OCI-LY3 (cell line): ENCODE data around the gene HOXC13.
A peak's percentile ranks its signal among the peaks of the same experiment; 100 is the strongest.

ENCODE experiments used
- H2AFZ ChIP-seq: fragments of 200-600, 300-600 bp; shearing (Covaris generic); 2 replicates; pipeline ENCODE4 v1.6.0; 2014; ENCODE audit warnings: antibody characterized with exemption, low read depth, low read length
- H3K27ac ChIP-seq: fragments of 200-600, 300-600 bp; sonication (generic); 2 replicates; pipeline ENCODE4 v1.5.1; 2014; ENCODE audit warnings: mild to moderate bottlenecking, low read length, moderate library complexity, mixed read lengths
- H3K27me3 ChIP-seq: fragments of 200-600, 300-600 bp; sonication (generic); 2 replicates; pipeline ENCODE4 v1.6.1; 2014; ENCODE audit warnings: low read depth, low read length, mixed read lengths
- H3K36me3 ChIP-seq: fragments of 200-600, 300-600 bp; sonication (generic); replicated peaks from 2 replicates; pipeline ENCODE3; 2014; ENCODE audit warnings: low read depth, low read length, mixed read lengths
- H3K4me1 ChIP-seq: fragments of 300-600, 200-600 bp; sonication (generic); 2 replicates; pipeline ENCODE4 v1.6.1; 2014; ENCODE audit warnings: low read length, mixed read lengths
- H3K4me2 ChIP-seq: fragments of 200-600, 300-600 bp; sonication (generic); 2 replicates; pipeline ENCODE4 v1.6.1; 2014; ENCODE audit warnings: low read length, mixed read lengths
- H3K4me3 ChIP-seq: fragments of 300-600, 200-600 bp; sonication (generic); 2 replicates; pipeline ENCODE4 v1.5.1; 2014; ENCODE audit warnings: antibody characterized with exemption, mild to moderate bottlenecking, low read length, moderate library complexity
- H3K79me2 ChIP-seq: fragments of 300-600, 200-600 bp; shearing (Covaris generic); 2 replicates; pipeline ENCODE4 v1.6.1; 2014; ENCODE audit warnings: mild to moderate bottlenecking, low read length, mixed read lengths
- H3K9ac ChIP-seq: fragments of 300-600, 200-600 bp; shearing (Covaris generic); 2 replicates; pipeline ENCODE4 v1.6.0; 2014; ENCODE audit warnings: mild to moderate bottlenecking, low read length, moderate library complexity
- H3K9me3 ChIP-seq: fragments of 200-600, 300-600 bp; shearing (Covaris generic); 2 replicates; pipeline ENCODE4 v1.6.1; 2014; ENCODE audit warnings: low read length, mixed read lengths; ENCODE audit not compliant: insufficient read depth
- H4K20me1 ChIP-seq: fragments of 200-600, 300-600 bp; sonication (generic); 2 replicates; pipeline ENCODE4 v1.6.1; 2016; ENCODE audit warnings: low read length, mixed read lengths; ENCODE audit not compliant: insufficient read depth
- EZH2phosphoT487 ChIP-seq: fragments of 200-600 bp; shearing (Covaris generic); IDR thresholded peaks from 2 replicates; pipeline ENCODE4 v1.6.1; 2018; ENCODE audit warnings: antibody characterized with exemption, mixed run types, low read depth
- TF ChIP-seq, protein P1 (sequence below): fragments of 200-600, 300-600 bp; sonication (generic); IDR thresholded peaks from 2 replicates; pipeline ENCODE4 v1.5.1; 2014; ENCODE audit warnings: antibody characterized with exemption, low read length, low read depth

The HOXC13 gene

DNA sequence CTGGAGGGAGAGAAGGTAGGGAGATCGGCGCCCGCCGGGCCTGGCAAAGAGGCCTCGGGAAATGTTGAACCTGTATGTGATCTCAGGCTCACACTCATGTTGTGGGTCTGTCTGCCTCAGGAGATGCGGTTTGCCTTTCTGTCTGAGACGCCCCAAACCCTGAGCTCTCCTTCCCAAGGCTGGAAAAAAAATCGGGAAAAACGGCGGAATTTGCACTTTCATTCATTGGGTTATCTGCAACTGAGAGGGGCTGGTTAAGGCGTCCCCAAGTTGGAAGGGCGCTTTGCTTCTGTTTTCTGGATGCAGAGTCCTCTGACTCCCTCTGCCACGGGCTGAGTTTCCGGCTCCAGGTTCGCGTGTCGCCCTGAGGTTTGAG lies 56.4 kb downstream of the HOXC13 start:
- peak overlapping the region; percentile 90 for H3K4me3 ChIP-seq
- no peaks in the 10 kb centered on the region for H3K79me2 ChIP-seq
- H3K27ac ChIP-seq: no peak overlapping the region
- TF ChIP-seq, protein P1, sequence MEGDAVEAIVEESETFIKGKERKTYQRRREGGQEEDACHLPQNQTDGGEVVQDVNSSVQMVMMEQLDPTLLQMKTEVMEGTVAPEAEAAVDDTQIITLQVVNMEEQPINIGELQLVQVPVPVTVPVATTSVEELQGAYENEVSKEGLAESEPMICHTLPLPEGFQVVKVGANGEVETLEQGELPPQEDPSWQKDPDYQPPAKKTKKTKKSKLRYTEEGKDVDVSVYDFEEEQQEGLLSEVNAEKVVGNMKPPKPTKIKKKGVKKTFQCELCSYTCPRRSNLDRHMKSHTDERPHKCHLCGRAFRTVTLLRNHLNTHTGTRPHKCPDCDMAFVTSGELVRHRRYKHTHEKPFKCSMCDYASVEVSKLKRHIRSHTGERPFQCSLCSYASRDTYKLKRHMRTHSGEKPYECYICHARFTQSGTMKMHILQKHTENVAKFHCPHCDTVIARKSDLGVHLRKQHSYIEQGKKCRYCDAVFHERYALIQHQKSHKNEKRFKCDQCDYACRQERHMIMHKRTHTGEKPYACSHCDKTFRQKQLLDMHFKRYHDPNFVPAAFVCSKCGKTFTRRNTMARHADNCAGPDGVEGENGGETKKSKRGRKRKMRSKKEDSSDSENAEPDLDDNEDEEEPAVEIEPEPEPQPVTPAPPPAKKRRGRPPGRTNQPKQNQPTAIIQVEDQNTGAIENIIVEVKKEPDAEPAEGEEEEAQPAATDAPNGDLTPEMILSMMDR: no peak
- TF ChIP-seq EZH2phosphoT487: no peak
- H3K9ac ChIP-seq: peak overlapping the region; percentile 98; the same call in 1 of the 2 replicates
- 0 out of 2 replicates have a peak, but pooled peaks cover 8% of the 10 kb centered on the region for H3K27me3 ChIP-seq
- H2AFZ ChIP-seq: no peak overlapping the region; the same call in 1 of the 2 replicates
- H3K36me3 ChIP-seq: no peaks in the 10 kb centered on the region
- H4K20me1 ChIP-seq: no peaks in the 10 kb centered on the region
- H3K4me2 ChIP-seq: peak overlapping the region; percentile 95
- H3K4me1 ChIP-seq: peaks cover 46% of the 10 kb centered on the region
- H3K9me3 ChIP-seq: no peaks in the 10 kb centered on the region

DNA sequence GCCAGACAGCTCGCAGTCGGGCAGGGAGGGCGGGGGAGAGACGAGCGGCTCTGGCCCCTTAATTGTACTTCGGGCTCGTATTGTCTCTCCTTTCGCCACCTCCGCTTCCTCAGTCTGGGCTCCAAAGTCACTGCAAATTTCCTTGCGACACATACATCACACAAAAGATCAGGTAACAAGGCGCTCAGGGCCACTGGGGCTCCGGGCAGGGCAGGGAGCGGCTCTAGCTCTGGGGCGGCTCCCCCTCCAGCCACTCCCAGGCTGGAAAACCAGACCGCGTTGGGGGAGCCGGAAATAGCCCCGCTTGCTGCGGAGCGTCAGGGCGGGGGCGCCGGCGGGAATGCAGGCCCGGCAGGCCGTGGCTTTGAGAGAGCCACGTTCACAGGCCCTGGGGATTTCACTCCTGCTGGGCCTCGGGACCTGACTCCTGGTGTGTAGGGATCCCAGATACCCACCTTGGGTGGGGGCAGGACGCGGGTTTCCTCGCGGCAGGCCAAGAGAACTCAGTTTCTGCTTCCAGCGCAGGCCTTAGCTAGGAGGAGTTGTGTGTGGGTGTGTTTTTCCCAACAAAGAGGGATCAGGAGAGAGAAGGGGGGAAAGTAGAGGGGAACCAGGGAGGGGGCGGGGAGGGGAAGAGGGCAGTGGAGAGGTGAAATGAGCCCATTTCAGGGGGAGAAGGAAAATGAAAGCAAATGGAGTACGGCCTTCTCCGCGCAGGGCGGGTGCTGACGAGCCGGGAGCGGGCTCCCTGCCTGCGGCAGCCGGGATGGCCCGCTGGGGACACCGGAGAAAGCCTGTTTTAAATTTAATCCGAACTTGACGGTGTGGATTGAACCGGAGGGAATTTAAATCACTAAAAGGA lies 57.0 kb downstream of the HOXC13 start:
- Histone ChIP-seq H3K9ac (peak overlapping the region; percentile 98), H3K27me3 (0 out of 2 replicates have a peak, but pooled peaks cover 6% of the 10 kb centered on the region), H3K79me2 (no peaks in the 10 kb centered on the region), H3K27ac (peak overlapping the region; percentile 70), H3K4me2 (peak overlapping the region; percentile 95), H3K4me1 (peaks cover 40% of the 10 kb centered on the region), H3K4me3 (peak overlapping the region; percentile 90), H3K9me3 (no peaks in the 10 kb centered on the region), H2AFZ (peak overlapping the region; percentile 79), H4K20me1 (no peaks in the 10 kb centered on the region), H3K36me3 (no peaks in the 10 kb centered on the region)
- no peak for TF ChIP-seq EZH2phosphoT487
